Measurements from ENCODE around the gene OTUB1. TPM values are rescaled to one million over a fixed set of nuclear protein-coding genes. Genes with fewer than 3 reads are reported as not detected.

Gene OTUB1
- total and polyA plus RNA-seq, 2 of the 13 experiments (the other 11 are each of a cell fraction or from before 2014, with no cell fraction given), result 58.8 to 130 TPM

DNA sequence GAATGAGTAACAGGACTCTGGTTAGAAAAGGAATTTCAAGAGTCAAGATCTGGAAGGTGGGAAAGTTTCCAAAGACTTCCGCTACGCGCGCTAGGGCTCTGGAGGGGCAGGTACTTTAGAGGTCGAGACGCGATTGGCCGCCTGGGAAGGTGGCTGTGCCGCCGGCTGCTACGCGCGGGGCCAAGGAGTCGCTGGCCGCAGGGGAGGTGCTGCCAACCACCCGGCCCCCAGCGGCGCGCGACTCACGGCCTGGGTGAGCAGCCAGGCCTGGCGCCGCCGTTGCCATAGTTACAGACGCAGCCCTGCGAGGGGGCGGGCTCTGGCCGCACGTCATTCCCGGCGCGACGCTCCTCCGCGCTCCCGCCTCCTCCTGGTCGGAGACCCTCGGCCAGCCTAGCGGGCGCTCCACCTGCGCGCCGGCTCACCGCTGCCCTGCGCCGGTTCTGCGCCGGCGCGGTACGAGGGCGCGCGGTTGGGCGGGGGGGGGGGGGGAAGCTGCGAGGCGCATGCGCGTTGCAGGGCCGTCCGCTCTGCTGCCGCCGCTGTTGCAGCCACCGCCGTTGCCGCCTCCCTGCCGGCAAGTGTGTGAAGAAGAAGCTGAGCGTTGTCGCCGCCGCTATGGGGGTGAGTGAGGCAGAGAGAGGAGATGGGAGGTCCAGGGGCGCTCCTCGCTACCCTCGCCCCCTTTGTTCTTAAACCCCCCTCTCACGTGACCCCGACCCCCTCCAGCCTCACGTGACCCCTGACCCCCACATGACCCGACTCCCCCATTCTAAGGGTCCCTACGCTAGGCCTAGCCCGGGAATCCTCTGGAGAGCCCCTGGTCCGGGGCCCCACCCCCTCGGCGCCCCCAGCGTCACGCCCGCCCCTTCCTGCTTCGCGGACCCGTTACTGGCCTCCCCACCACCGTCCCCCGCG lies 47.5 kb upstream of the OTUB1 start, which contains the start of gene NAA40 (continued):
- TF ChIP-seq, protein P1, sequence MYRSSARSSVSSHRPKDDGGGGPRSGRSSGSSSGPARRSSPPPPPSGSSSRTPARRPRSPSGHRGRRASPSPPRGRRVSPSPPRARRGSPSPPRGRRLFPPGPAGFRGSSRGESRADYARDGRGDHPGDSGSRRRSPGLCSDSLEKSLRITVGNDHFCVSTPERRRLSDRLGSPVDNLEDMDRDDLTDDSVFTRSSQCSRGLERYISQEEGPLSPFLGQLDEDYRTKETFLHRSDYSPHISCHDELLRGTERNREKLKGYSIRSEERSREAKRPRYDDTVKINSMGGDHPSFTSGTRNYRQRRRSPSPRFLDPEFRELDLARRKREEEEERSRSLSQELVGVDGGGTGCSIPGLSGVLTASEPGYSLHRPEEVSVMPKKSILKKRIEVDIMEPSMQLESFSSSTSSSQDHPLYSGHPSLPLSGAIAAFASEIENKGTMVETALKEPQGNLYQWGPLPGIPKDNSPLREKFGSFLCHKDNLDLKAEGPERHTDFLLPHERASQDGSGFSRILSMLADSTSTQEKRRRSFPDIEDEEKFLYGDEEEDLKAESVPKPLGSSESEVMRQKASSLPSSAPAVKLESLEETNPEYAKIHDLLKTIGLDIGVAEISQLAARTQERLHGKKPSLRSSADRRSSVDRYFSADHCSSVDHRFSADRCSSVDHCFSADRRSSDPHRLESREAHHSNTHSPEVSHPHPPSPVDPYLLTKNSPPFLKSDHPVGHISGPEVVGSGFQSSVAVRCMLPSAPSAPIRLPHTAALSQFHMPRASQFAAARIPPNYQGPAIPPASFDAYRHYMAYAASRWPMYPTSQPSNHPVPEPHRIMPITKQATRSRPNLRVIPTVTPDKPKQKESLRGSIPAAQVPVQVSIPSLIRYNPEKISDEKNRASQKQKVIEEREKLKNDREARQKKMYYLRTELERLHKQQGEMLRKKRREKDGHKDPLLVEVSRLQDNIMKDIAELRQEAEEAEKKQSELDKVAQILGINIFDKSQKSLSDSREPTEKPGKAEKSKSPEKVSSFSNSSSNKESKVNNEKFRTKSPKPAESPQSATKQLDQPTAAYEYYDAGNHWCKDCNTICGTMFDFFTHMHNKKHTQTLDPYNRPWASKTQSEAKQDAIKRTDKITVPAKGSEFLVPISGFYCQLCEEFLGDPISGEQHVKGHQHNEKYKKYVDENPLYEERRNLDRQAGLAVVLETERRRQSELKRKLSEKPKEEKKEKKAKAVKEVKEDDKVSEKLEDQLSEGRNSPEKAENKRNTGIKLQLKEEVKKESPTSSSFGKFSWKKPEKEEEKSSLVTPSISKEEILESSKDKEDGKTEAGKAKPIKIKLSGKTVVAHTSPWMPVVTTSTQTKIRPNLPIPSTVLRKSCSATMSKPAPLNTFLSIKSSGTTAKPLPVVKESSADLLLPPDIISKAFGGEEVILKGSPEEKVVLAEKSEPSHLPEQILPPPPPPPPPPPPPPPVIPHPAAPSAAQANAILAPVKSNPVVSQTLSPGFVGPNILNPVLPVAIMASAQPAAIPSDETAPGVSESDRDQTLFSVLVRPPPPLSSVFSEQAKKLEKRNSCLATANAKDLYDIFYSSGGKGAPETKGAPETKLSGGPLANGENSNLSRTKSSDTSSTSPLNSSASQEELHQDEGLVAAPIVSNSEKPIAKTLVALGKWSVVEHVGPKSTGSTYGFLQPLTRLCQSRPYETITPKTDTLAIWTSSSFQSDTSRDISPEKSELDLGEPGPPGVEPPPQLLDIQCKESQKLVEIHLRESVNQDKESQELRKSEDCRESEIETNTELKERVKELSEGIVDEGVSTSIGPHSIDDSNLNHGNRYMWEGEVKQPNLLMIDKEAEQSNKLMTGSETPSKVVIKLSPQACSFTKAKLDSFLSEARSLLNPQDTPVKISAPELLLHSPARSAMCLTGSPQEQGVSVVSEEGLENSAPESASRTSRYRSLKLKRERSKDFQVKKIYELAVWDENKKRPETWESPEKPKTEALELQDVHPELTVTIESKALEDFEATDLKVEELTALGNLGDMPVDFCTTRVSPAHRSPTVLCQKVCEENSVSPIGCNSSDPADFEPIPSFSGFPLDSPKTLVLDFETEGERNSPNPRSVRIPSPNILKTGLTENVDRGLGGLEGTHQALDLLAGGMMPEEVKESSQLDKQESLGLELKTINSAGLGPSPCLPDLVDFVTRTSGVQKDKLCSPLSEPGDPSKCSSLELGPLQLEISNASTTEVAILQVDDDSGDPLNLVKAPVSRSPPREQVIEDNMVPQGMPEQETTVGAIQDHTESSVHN (CRISPR knock-in tag; IDR thresholded peaks at IDR 0.05), result no peak
- TF ChIP-seq NFKB2 (CRISPR knock-in tag; IDR thresholded peaks at IDR 0.05; ENCODE audit: borderline replicate concordance) (peak; percentile 4; the same call in 1 of the 2 replicates), RORA (CRISPR knock-in tag; IDR thresholded peaks at IDR 0.05) (no peak), AGO2 (optimal IDR thresholded peaks at IDR 0.05; ENCODE audit: low read depth, low read length) (no peak), ZNF567 (CRISPR knock-in tag; IDR thresholded peaks at IDR 0.05; ENCODE audit: borderline replicate concordance) (no peak)
- TF ChIP-seq, protein P2, sequence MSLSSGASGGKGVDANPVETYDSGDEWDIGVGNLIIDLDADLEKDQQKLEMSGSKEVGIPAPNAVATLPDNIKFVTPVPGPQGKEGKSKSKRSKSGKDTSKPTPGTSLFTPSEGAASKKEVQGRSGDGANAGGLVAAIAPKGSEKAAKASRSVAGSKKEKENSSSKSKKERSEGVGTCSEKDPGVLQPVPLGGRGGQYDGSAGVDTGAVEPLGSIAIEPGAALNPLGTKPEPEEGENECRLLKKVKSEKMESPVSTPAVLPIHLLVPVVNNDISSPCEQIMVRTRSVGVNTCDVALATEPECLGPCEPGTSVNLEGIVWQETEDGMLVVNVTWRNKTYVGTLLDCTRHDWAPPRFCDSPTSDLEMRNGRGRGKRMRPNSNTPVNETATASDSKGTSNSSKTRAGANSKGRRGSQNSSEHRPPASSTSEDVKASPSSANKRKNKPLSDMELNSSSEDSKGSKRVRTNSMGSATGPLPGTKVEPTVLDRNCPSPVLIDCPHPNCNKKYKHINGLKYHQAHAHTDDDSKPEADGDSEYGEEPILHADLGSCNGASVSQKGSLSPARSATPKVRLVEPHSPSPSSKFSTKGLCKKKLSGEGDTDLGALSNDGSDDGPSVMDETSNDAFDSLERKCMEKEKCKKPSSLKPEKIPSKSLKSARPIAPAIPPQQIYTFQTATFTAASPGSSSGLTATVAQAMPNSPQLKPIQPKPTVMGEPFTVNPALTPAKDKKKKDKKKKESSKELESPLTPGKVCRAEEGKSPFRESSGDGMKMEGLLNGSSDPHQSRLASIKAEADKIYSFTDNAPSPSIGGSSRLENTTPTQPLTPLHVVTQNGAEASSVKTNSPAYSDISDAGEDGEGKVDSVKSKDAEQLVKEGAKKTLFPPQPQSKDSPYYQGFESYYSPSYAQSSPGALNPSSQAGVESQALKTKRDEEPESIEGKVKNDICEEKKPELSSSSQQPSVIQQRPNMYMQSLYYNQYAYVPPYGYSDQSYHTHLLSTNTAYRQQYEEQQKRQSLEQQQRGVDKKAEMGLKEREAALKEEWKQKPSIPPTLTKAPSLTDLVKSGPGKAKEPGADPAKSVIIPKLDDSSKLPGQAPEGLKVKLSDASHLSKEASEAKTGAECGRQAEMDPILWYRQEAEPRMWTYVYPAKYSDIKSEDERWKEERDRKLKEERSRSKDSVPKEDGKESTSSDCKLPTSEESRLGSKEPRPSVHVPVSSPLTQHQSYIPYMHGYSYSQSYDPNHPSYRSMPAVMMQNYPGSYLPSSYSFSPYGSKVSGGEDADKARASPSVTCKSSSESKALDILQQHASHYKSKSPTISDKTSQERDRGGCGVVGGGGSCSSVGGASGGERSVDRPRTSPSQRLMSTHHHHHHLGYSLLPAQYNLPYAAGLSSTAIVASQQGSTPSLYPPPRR (CRISPR knock-in tag; IDR thresholded peaks at IDR 0.05; ENCODE audit: borderline replicate concordance), result peak; percentile 30; the same call in 1 of the 2 replicates
- TF ChIP-seq, protein P3, sequence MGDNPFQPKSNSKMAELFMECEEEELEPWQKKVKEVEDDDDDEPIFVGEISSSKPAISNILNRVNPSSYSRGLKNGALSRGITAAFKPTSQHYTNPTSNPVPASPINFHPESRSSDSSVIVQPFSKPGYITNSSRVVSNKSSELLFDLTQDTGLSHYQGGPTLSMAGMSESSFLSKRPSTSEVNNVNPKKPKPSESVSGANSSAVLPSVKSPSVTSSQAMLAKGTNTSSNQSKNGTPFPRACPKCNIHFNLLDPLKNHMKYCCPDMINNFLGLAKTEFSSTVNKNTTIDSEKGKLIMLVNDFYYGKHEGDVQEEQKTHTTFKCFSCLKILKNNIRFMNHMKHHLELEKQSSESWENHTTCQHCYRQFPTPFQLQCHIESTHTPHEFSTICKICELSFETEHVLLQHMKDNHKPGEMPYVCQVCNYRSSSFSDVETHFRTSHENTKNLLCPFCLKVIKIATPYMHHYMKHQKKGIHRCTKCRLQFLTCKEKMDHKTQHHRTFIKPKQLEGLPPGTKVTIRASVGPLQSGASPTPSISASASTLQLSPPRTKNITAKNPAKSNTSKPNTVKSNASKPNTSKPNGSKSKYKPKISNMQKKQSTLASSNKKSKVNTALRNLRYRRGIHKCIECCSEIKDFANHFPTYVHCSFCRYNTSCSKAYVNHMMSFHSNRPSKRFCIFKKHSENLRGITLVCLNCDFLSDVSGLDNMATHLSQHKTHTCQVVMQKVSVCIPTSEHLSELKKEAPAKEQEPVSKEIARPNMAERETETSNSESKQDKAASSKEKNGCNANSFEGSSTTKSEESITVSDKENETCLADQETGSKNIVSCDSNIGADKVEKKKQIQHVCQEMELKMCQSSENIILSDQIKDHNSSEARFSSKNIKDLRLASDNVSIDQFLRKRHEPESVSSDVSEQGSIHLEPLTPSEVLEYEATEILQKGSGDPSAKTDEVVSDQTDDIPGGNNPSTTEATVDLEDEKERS (CRISPR knock-in tag; IDR thresholded peaks at IDR 0.05), result no peak
